ENCODE measurements around the gene TSPAN2.

TSPAN2 gene

GRCh38 chr1:115126516-115126915, 37.2 kb upstream of the TSPAN2 start:
- Histone ChIP-seq H2AFZ (ENCODE audit: low read length) (no peak overlapping the region), H3K9ac (ENCODE audit: low read length) (no peak overlapping the region), H3K4me3 (ENCODE audit: low read length) (no peak overlapping the region), H3F3A (ENCODE audit: insufficient read depth, low read length) (no peaks in the 10 kb centered on the region), H3K79me2 (ENCODE audit: low read length) (no peaks in the 10 kb centered on the region), H3K27ac (ENCODE audit: low read length) (no peak overlapping the region), H3K36me3 (replicated peaks; ENCODE audit: insufficient read depth, low read length) (no peaks in the 10 kb centered on the region), H3K4me1 (ENCODE audit: low read length) (no peaks in the 10 kb centered on the region), H3K9me2 (replicated peaks; ENCODE audit: insufficient read depth, low read length) (no peaks in the 10 kb centered on the region), H3K27me3 (replicated peaks; ENCODE audit: insufficient read depth, low read length) (no peaks in the 10 kb centered on the region), H3K4me2 (ENCODE audit: low read depth, low read length) (no peak overlapping the region), H4K20me1 (ENCODE audit: insufficient read depth, low read length) (no peaks in the 10 kb centered on the region), H3K9me3 (replicated peaks; ENCODE audit: insufficient read depth, low read length) (no peaks in the 10 kb centered on the region)
- DNase-seq, result no peak
- TF ChIP-seq CTCF (IDR thresholded peaks at IDR 0.05; ENCODE audit: low read length) (no peak), EZH2phosphoT487 (IDR thresholded peaks at IDR 0.05; ENCODE audit: low read length) (no peak), EZH2 (optimal IDR thresholded peaks at IDR 0.05; ENCODE audit: low read depth, low read length) (no peak)

- Histone ChIP-seq H3K36me3 (replicated peaks; ENCODE audit: insufficient read depth, low read length) (no peaks in the 10 kb centered on the region), H3K9me3 (replicated peaks; ENCODE audit: insufficient read depth, low read length) (no peaks in the 10 kb centered on the region), H3F3A (ENCODE audit: insufficient read depth, low read length) (no peaks in the 10 kb centered on the region), H4K20me1 (ENCODE audit: insufficient read depth, low read length) (no peaks in the 10 kb centered on the region), H2AFZ (ENCODE audit: low read length) (no peak overlapping the region), H3K79me2 (ENCODE audit: low read length) (no peaks in the 10 kb centered on the region), H3K27me3 (replicated peaks; ENCODE audit: insufficient read depth, low read length) (no peaks in the 10 kb centered on the region), H3K4me2 (ENCODE audit: low read depth, low read length) (no peak overlapping the region), H3K27ac (ENCODE audit: low read length) (no peak overlapping the region), H3K9me2 (replicated peaks; ENCODE audit: insufficient read depth, low read length) (no peaks in the 10 kb centered on the region), H3K4me3 (ENCODE audit: low read length) (no peak overlapping the region), H3K9ac (ENCODE audit: low read length) (no peak overlapping the region), H3K4me1 (ENCODE audit: low read length) (no peaks in the 10 kb centered on the region)
- TF ChIP-seq EZH2phosphoT487 (IDR thresholded peaks at IDR 0.05; ENCODE audit: low read length), result no peak
- TF ChIP-seq EZH2 (optimal IDR thresholded peaks at IDR 0.05; ENCODE audit: low read depth, low read length), result no peak
- TF ChIP-seq CTCF (IDR thresholded peaks at IDR 0.05; ENCODE audit: low read length), result no peak
- no peak for DNase-seq
These were observed 33.8 kb upstream of the TSPAN2 start for GRCh38 chr1:115123116-115123515.

- H3K9me3 ChIP-seq (replicated peaks; ENCODE audit: insufficient read depth, low read length), result no peaks in the 10 kb centered on the region
- H4K20me1 ChIP-seq (ENCODE audit: insufficient read depth, low read length), result no peaks in the 10 kb centered on the region
- H3K9ac ChIP-seq (ENCODE audit: low read length), result no peak overlapping the region
- H3F3A ChIP-seq (ENCODE audit: insufficient read depth, low read length), result no peaks in the 10 kb centered on the region
- H3K27ac ChIP-seq (ENCODE audit: low read length), result no peak overlapping the region
- TF ChIP-seq EZH2phosphoT487 (IDR thresholded peaks at IDR 0.05; ENCODE audit: low read length) (no peak), CTCF (IDR thresholded peaks at IDR 0.05; ENCODE audit: low read length) (no peak), EZH2 (optimal IDR thresholded peaks at IDR 0.05; ENCODE audit: low read depth, low read length) (no peak)
- no peak overlapping the region for H2AFZ ChIP-seq (ENCODE audit: low read length)
- H3K36me3 ChIP-seq (replicated peaks; ENCODE audit: insufficient read depth, low read length), result no peaks in the 10 kb centered on the region
- H3K27me3 ChIP-seq (replicated peaks; ENCODE audit: insufficient read depth, low read length), result no peaks in the 10 kb centered on the region
- H3K4me2 ChIP-seq (ENCODE audit: low read depth, low read length), result no peak overlapping the region
- no peaks in the 10 kb centered on the region for H3K9me2 ChIP-seq (replicated peaks; ENCODE audit: insufficient read depth, low read length)
- no peak overlapping the region for H3K4me3 ChIP-seq (ENCODE audit: low read length)
- no peaks in the 10 kb centered on the region for H3K79me2 ChIP-seq (ENCODE audit: low read length)
- DNase-seq, result no peak
- H3K4me1 ChIP-seq (ENCODE audit: low read length), result no peaks in the 10 kb centered on the region
These were observed 32.5 kb upstream of the TSPAN2 start for GRCh38 chr1:115121793-115122192.
